ENCODE results near the gene NWD2. TPM values are rescaled to one million over a fixed set of nuclear protein-coding genes. Genes with fewer than 3 reads are reported as not detected.

The NWD2 gene
- total RNA-seq, 1 donor from 2014 or later: not detected

- no peaks in the 10 kb centered on the region for H3K36me3 Mint-ChIP-seq (ENCODE audit: unreplicated experiment)
- no peak overlapping the region for H3K4me3 Mint-ChIP-seq (ENCODE audit: unreplicated experiment)
- H3K27ac Mint-ChIP-seq (ENCODE audit: unreplicated experiment): no peak overlapping the region
- H3K4me1 Mint-ChIP-seq (ENCODE audit: unreplicated experiment): no peaks in the 10 kb centered on the region
- no peaks in the 10 kb centered on the region for H3K9me3 Mint-ChIP-seq (ENCODE audit: unreplicated experiment)
- no peak for DNase-seq (ENCODE audit: extremely low spot score, unreplicated experiment)
- H3K27me3 Mint-ChIP-seq (ENCODE audit: unreplicated experiment): peaks cover 12% of the 10 kb centered on the region
- TF ChIP-seq CTCF (IDR thresholded peaks at IDR 0.05): no peak
These were observed 223.3 kb downstream of the NWD2 start for GRCh38 chr4:37467824-37468223.

GRCh38 chr4:37469286-37469685, 224.7 kb downstream of the NWD2 start:
- Mint-ChIP-seq H3K9me3 (ENCODE audit: unreplicated experiment) (no peaks in the 10 kb centered on the region), H3K4me1 (ENCODE audit: unreplicated experiment) (no peaks in the 10 kb centered on the region)

GRCh38 chr4:37470245-37470644, 225.7 kb downstream of the NWD2 start:
- Mint-ChIP-seq H3K27me3 (ENCODE audit: unreplicated experiment) (peaks cover 11% of the 10 kb centered on the region), H3K36me3 (ENCODE audit: unreplicated experiment) (no peaks in the 10 kb centered on the region), H3K4me3 (ENCODE audit: unreplicated experiment) (no peak overlapping the region), H3K4me1 (ENCODE audit: unreplicated experiment) (no peaks in the 10 kb centered on the region), H3K27ac (ENCODE audit: unreplicated experiment) (no peak overlapping the region), H3K9me3 (ENCODE audit: unreplicated experiment) (no peaks in the 10 kb centered on the region)
- TF ChIP-seq CTCF (IDR thresholded peaks at IDR 0.05): no peak
- DNase-seq (ENCODE audit: extremely low spot score, unreplicated experiment): no peak

More at GRCh38 chr4:37469286-37469685, 224.7 kb downstream of the NWD2 start:
- TF ChIP-seq CTCF (IDR thresholded peaks at IDR 0.05): no peak
- Mint-ChIP-seq H3K4me3 (ENCODE audit: unreplicated experiment) (no peak overlapping the region), H3K36me3 (ENCODE audit: unreplicated experiment) (no peaks in the 10 kb centered on the region), H3K27ac (ENCODE audit: unreplicated experiment) (no peak overlapping the region), H3K27me3 (ENCODE audit: unreplicated experiment) (peaks cover 12% of the 10 kb centered on the region)
- DNase-seq (ENCODE audit: extremely low spot score, unreplicated experiment): no peak

- no peaks in the 10 kb centered on the region for H3K9me3 Mint-ChIP-seq (ENCODE audit: unreplicated experiment)
- H3K4me3 Mint-ChIP-seq (ENCODE audit: unreplicated experiment): no peak overlapping the region
- H3K27ac Mint-ChIP-seq (ENCODE audit: unreplicated experiment): no peak overlapping the region
- no peaks in the 10 kb centered on the region for H3K36me3 Mint-ChIP-seq (ENCODE audit: unreplicated experiment)
- DNase-seq (ENCODE audit: extremely low spot score, unreplicated experiment): no peak
- peaks cover 11% of the 10 kb centered on the region for H3K27me3 Mint-ChIP-seq (ENCODE audit: unreplicated experiment)
- TF ChIP-seq CTCF (IDR thresholded peaks at IDR 0.05): no peak
- no peaks in the 10 kb centered on the region for H3K4me1 Mint-ChIP-seq (ENCODE audit: unreplicated experiment)
These were observed 226.6 kb downstream of the NWD2 start for GRCh38 chr4:37471093-37471492.

- DNase-seq (ENCODE audit: extremely low spot score, unreplicated experiment): no peak
- peaks cover 14% of the 10 kb centered on the region for H3K27me3 Mint-ChIP-seq (ENCODE audit: unreplicated experiment)
- H3K9me3 Mint-ChIP-seq (ENCODE audit: unreplicated experiment): no peaks in the 10 kb centered on the region
- H3K27ac Mint-ChIP-seq (ENCODE audit: unreplicated experiment): no peak overlapping the region
- no peaks in the 10 kb centered on the region for H3K36me3 Mint-ChIP-seq (ENCODE audit: unreplicated experiment)
- no peak overlapping the region for H3K4me3 Mint-ChIP-seq (ENCODE audit: unreplicated experiment)
- no peaks in the 10 kb centered on the region for H3K4me1 Mint-ChIP-seq (ENCODE audit: unreplicated experiment)
- TF ChIP-seq CTCF (IDR thresholded peaks at IDR 0.05): no peak
These were observed 227.4 kb downstream of the NWD2 start for GRCh38 chr4:37471971-37472370.

Measured in osteocyte (in vitro differentiated cells).